Measurements from ENCODE around the gene BRI3. TPM values are rescaled to one million over a fixed set of nuclear protein-coding genes. Genes with fewer than 3 reads are reported as not detected.

Gene BRI3
- total and polyA plus RNA-seq, 2 of the 4 experiments (the other 2 are of a cell fraction), result 24.7 to 68.3 TPM

GRCh38 chr7:98265841-98266271 lies 15.6 kb upstream of the BRI3 start:
- H3K4me2 ChIP-seq (ENCODE audit: low read depth, low read length), result no peak overlapping the region
- dilution Hi-C loops (cut with HindIII; ENCODE audit: low sequenced_read_pairs, unreplicated experiment) (no loop called here), in situ Hi-C loops (cut with MboI; ENCODE audit: low sequenced_read_pairs) (no loop called here), intact Hi-C loops (cut with micrococcal nuclease) (no loop called here)
- H3K9me3 ChIP-seq (ENCODE audit: control insufficient read depth, insufficient read depth, low read length), result no peaks in the 10 kb centered on the region
- 17% methylated on average over 1 of the region's 5 CpGs; no CpG with 5 or more reads in 1 of the 2 experiments for WGBS, 2 experiments (ENCODE audit: extremely low coverage in 2 of 2, insufficient read length in 1 of 2)
- H3K23ac ChIP-seq (ENCODE audit: low read depth, low read length), result no peak overlapping the region
- H2BK20ac ChIP-seq (ENCODE audit: low read depth, low read length), result no peak overlapping the region
- H4K8ac ChIP-seq (ENCODE audit: low read depth in 2 of 2, low read length in 2 of 2), result no peak overlapping the region; a peak in 1 of 4 replicates
- H3K36me3 ChIP-seq (ENCODE audit: control insufficient read depth, insufficient read depth, low read length), result peaks cover 7% of the 10 kb centered on the region
- TF ChIP-seq CHD1 (IDR thresholded peaks at IDR 0.05; ENCODE audit: low read depth, low read length) (no peak), RCOR1 (IDR thresholded peaks at IDR 0.05; ENCODE audit: insufficient replicate concordance, low read length) (no peak), FOS (IDR thresholded peaks at IDR 0.05; ENCODE audit: low read depth, low read length) (no peak), POLR2A (IDR thresholded peaks at IDR 0.05; ENCODE audit: low read depth, low read length) (no peak), MXI1 (IDR thresholded peaks at IDR 0.05; ENCODE audit: borderline replicate concordance, low read depth, low read length) (no peak), NFE2L2 (IDR thresholded peaks at IDR 0.05; ENCODE audit: low read depth, low read length) (no peak), RFX5 (IDR thresholded peaks at IDR 0.05; ENCODE audit: low read depth, low read length) (no peak), RAD21 (IDR thresholded peaks at IDR 0.05; ENCODE audit: low read length) (no peak), CEBPB (IDR thresholded peaks at IDR 0.05; ENCODE audit: low read depth, low read length) (no peak), BHLHE40 (IDR thresholded peaks at IDR 0.05; ENCODE audit: low read depth, low read length) (no peak), ELK1 (IDR thresholded peaks at IDR 0.05; ENCODE audit: borderline replicate concordance, low read depth, low read length) (no peak), CTCF (conservative IDR thresholded peaks at IDR 0.05; ENCODE audit: low read depth, low read length) (no peak), MAZ (IDR thresholded peaks at IDR 0.05; ENCODE audit: borderline replicate concordance, low read depth, low read length) (no peak), MAFK (IDR thresholded peaks at IDR 0.05; ENCODE audit: low read depth, low read length) (no peak), SMC3 (IDR thresholded peaks at IDR 0.05; ENCODE audit: low read depth, low read length) (no peak), USF2 (IDR thresholded peaks at IDR 0.05; ENCODE audit: low read depth, low read length) (no peak)
- ATAC-seq (ENCODE audit: low read depth), result peak; percentile 77
- no peak overlapping the region for H4K91ac ChIP-seq (ENCODE audit: insufficient read depth, low read depth, low read length)
- H4K5ac ChIP-seq (ENCODE audit: low read depth, low read length), result no peak overlapping the region
- H2AFZ ChIP-seq (replicated peaks; ENCODE audit: low read length, poor library complexity), result no peak overlapping the region
- peak; percentile 58 for DNase-seq
- no peaks in the 10 kb centered on the region for H3K27me3 ChIP-seq (ENCODE audit: control insufficient read depth, insufficient read depth, low read length)
- H2BK120ac ChIP-seq (ENCODE audit: low read depth, low read length), result peak overlapping the region; percentile 32; the same call in 1 of the 2 replicates
- H3K4me1 ChIP-seq (ENCODE audit: control insufficient read depth, insufficient read depth, low read length), result peaks cover 6% of the 10 kb centered on the region
- no peaks in the 10 kb centered on the region for H3K9me1 ChIP-seq (ENCODE audit: insufficient read depth, low read length)
- 0 out of 2 replicates have a peak overlapping the region, but pooled peaks have one; percentile 37 for H3K14ac ChIP-seq (replicated peaks; ENCODE audit: low read depth, low read length)
- H3K27ac ChIP-seq (ENCODE audit: insufficient read depth, low read length), result peak overlapping the region; percentile 19; the same call in 1 of the 2 replicates
- H3K79me1 ChIP-seq (ENCODE audit: low read depth in 1 of 2, low read length in 2 of 2), result peaks cover 5% of the 10 kb centered on the region in 2 experiments; a peak in 1 of 4 replicates
- peak overlapping the region; percentile 18 for H2BK5ac ChIP-seq (ENCODE audit: low read depth, low read length, poor library complexity, severe bottlenecking)
- BruUV-seq (replicated peaks), result no TSS peak
- no peak overlapping the region for H3K56ac ChIP-seq (ENCODE audit: extremely low read depth, insufficient read depth, low read length)
- H3K9ac ChIP-seq (ENCODE audit: low read depth, low read length), result no peak overlapping the region
- no peak overlapping the region for H2AK5ac ChIP-seq (ENCODE audit: low read depth, low read length)
- H3K4ac ChIP-seq (ENCODE audit: low read depth, low read length), result no peak overlapping the region
- no peaks in the 10 kb centered on the region; the same call in 1 of the 2 replicates for H4K20me1 ChIP-seq (ENCODE audit: insufficient read depth, low read length)
- H3K18ac ChIP-seq (ENCODE audit: low read depth, low read length), result 0 out of 2 replicates have a peak overlapping the region, but pooled peaks have one; percentile 9
- CTCF ChIA-PET, result no interaction called here
- H3K4me3 ChIP-seq (ENCODE audit: insufficient read depth, low read depth, low read length), result no peak overlapping the region
- no peak overlapping the region for H2BK15ac ChIP-seq (ENCODE audit: low read depth, low read length)
- no peak overlapping the region for H2AK9ac ChIP-seq (replicated peaks; ENCODE audit: low read depth, low read length, poor library complexity)
- POLR2A ChIA-PET (ENCODE audit: unreplicated experiment), result no interaction called here

Data from IMR-90 (cell line).